Stimulated activated memory B cell treated with anti-CD40 and anti-IgM and Interleukin-4, amounts not matched to agents 10 μg/mL and 1 μg/mL and 100 μg/mL, for 72 hours (primary cell): ENCODE results near the gene ASAP3.
A peak's percentile ranks its signal among the peaks of the same experiment; 100 is the strongest.

Experiments used
- ATAC-seq: fragments of 150-1000 bp; cut with Tn5 transposase; 2 replicates; pipeline ENCODE4 v1.10.0; 2021
- H3K27ac Mint-ChIP-seq: one replicate; pipeline ENCODE4 v1.8.0; 2022; ENCODE audit warnings: mild to moderate bottlenecking, mixed read lengths
- H3K27me3 Mint-ChIP-seq: one replicate; pipeline ENCODE4 v1.8.0; 2022; ENCODE audit warnings: mixed read lengths
- H3K36me3 Mint-ChIP-seq: one replicate; pipeline ENCODE4 v1.8.0; 2022; ENCODE audit warnings: mixed read lengths
- H3K4me1 Mint-ChIP-seq: one replicate; pipeline ENCODE4 v1.8.0; 2022; ENCODE audit warnings: mixed read lengths
- H3K4me3 Mint-ChIP-seq: one replicate; pipeline ENCODE4 v1.8.0; 2022; ENCODE audit warnings: mild to moderate bottlenecking, moderate library complexity, mixed read lengths
- H3K9me3 Mint-ChIP-seq: one replicate; pipeline ENCODE4 v1.8.0; 2022; ENCODE audit warnings: mixed read lengths

The ASAP3 gene

GRCh38 chr1:23419180-23419579 lies 64.8 kb downstream of the ASAP3 start:
- no peak for ATAC-seq

DNA sequence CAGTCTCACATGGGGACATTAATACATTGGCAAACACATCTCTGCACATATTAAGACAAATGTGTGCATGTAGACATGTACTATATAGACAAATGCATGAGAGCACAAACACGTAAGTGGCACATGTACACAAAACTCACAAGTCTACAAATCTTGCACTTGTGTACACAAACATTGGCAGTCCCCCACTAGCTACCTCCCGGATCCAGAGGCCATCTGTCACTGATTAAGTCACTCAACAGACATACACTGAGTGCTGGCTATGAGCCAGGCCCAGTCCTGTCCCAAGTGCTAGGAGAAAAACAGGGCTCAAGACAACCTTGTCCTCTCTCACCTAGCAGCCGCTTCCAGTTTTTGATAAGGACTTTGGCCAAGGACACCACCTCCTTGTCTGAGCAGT lies 66.4 kb downstream of the ASAP3 start:
- peaks cover 8% of the 10 kb centered on the region for H3K27me3 Mint-ChIP-seq
- no peak overlapping the region for H3K4me3 Mint-ChIP-seq
- peaks cover 4% of the 10 kb centered on the region for H3K4me1 Mint-ChIP-seq
- H3K36me3 Mint-ChIP-seq = no peaks in the 10 kb centered on the region
- H3K9me3 Mint-ChIP-seq = no peaks in the 10 kb centered on the region
- ATAC-seq = no peak
- H3K27ac Mint-ChIP-seq = no peak overlapping the region

More at GRCh38 chr1:23419180-23419579, 64.8 kb downstream of the ASAP3 start:
- no peaks in the 10 kb centered on the region for H3K9me3 Mint-ChIP-seq
- H3K27ac Mint-ChIP-seq = no peak overlapping the region
- peaks cover 24% of the 10 kb centered on the region for H3K27me3 Mint-ChIP-seq
- H3K4me3 Mint-ChIP-seq = no peak overlapping the region
- H3K4me1 Mint-ChIP-seq = peaks cover 21% of the 10 kb centered on the region
- no peaks in the 10 kb centered on the region for H3K36me3 Mint-ChIP-seq

DNA sequence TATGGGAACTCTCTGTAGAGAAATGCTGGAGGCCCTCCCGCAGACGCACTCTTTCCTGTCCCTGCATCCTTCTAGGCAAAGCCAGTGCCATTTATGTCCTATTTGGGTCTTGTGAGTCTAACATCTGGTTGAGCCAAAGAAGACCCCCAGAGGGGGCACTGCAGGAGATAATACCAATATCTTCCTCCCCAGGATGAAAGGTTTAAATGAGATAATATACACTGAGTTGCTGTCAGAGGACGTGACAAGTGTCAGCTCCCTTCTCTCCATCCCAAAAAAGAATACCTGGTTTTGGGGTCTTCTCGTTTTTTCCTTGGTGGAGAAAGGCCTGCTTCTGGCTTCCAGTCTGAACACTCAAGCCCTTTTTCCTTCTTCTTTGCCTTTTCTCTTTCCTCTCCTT lies 67.0 kb downstream of the ASAP3 start:
- Mint-ChIP-seq H3K4me3 (no peak overlapping the region), H3K27ac (no peak overlapping the region), H3K4me1 (no peaks in the 10 kb centered on the region), H3K9me3 (no peaks in the 10 kb centered on the region), H3K27me3 (peaks cover 2% of the 10 kb centered on the region), H3K36me3 (no peaks in the 10 kb centered on the region)
- ATAC-seq = no peak

- Mint-ChIP-seq H3K9me3 (no peaks in the 10 kb centered on the region), H3K27ac (no peak overlapping the region), H3K36me3 (no peaks in the 10 kb centered on the region), H3K27me3 (no peaks in the 10 kb centered on the region), H3K4me1 (peaks cover 7% of the 10 kb centered on the region), H3K4me3 (no peak overlapping the region)
- ATAC-seq = no peak
Measured at GRCh38 chr1:23408797-23409290, 75.1 kb downstream of the ASAP3 start.

GRCh38 chr1:23407016-23407630 lies 76.9 kb downstream of the ASAP3 start:
- Mint-ChIP-seq H3K36me3 (no peaks in the 10 kb centered on the region), H3K27me3 (no peaks in the 10 kb centered on the region), H3K27ac (no peak overlapping the region), H3K4me1 (peaks cover 8% of the 10 kb centered on the region), H3K4me3 (no peak overlapping the region), H3K9me3 (no peaks in the 10 kb centered on the region)
- ATAC-seq = no peak

DNA sequence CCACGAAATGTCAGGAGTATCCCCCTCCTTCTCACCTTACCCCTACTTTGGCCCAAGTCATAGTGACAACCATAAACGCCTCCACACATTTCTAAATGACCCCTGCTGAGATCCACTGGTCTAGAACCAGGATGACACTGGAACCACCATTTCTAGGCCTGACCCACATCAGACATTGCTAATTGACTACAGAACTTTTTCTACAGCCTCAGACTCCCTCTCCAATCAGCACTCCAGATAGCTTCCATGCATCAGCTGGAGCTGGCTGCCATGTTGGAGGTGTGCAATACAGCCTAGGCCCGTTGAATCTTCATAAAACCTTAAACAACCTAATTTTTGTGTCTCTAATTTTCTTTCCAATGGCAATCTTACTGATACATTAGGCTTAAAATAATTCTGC lies 78.0 kb downstream of the ASAP3 start:
- Mint-ChIP-seq H3K36me3 (no peaks in the 10 kb centered on the region), H3K27ac (no peak overlapping the region), H3K4me1 (peaks cover 8% of the 10 kb centered on the region), H3K9me3 (no peaks in the 10 kb centered on the region), H3K4me3 (no peak overlapping the region), H3K27me3 (no peaks in the 10 kb centered on the region)
- ATAC-seq = no peak

GRCh38 chr1:23403735-23404486 lies 80.1 kb downstream of the ASAP3 start:
- Mint-ChIP-seq H3K4me1 (peaks cover 8% of the 10 kb centered on the region), H3K4me3 (no peak overlapping the region), H3K36me3 (no peaks in the 10 kb centered on the region), H3K27me3 (no peaks in the 10 kb centered on the region), H3K27ac (no peak overlapping the region), H3K9me3 (no peaks in the 10 kb centered on the region)
- peak; percentile 83 for ATAC-seq

DNA sequence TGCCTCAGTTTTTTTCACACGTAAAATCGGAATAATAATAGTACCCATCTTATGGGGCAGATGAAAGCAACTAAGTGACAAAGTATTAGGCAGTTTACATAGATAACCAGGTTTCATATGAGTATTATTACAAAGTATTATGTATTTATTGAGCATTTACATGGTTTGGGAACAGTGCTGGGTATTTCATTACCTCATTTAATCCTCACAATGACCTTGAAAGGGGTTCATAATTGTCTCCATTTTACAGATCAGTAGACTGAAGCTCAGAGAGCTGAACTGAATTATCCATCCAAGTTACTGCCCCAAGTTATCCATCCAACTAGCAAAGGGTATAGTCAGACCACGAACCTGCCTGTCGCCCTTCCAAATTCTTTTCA lies 80.6 kb downstream of the ASAP3 start:
- H3K4me1 Mint-ChIP-seq = peaks cover 8% of the 10 kb centered on the region
- no peak overlapping the region for H3K4me3 Mint-ChIP-seq
- H3K27me3 Mint-ChIP-seq = no peaks in the 10 kb centered on the region
- no peaks in the 10 kb centered on the region for H3K36me3 Mint-ChIP-seq
- H3K9me3 Mint-ChIP-seq = no peaks in the 10 kb centered on the region
- no peak overlapping the region for H3K27ac Mint-ChIP-seq
- ATAC-seq = no peak

DNA sequence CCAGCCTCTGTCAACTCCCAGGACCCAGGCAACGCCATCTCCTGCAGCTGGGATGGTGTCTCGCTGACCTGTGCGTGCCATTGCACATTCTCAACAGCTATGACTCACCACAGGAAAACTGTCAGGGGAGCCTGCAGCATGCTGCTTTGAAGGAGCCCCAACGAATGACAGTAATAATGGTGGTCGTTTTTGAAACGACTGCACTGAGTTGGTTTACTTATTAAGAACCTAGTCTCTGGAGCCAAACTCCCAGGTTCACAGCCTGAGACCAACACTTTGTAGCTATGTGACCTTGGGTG lies 81.0 kb downstream of the ASAP3 start:
- Mint-ChIP-seq H3K27me3 (no peaks in the 10 kb centered on the region), H3K4me3 (no peak overlapping the region)

DNA sequence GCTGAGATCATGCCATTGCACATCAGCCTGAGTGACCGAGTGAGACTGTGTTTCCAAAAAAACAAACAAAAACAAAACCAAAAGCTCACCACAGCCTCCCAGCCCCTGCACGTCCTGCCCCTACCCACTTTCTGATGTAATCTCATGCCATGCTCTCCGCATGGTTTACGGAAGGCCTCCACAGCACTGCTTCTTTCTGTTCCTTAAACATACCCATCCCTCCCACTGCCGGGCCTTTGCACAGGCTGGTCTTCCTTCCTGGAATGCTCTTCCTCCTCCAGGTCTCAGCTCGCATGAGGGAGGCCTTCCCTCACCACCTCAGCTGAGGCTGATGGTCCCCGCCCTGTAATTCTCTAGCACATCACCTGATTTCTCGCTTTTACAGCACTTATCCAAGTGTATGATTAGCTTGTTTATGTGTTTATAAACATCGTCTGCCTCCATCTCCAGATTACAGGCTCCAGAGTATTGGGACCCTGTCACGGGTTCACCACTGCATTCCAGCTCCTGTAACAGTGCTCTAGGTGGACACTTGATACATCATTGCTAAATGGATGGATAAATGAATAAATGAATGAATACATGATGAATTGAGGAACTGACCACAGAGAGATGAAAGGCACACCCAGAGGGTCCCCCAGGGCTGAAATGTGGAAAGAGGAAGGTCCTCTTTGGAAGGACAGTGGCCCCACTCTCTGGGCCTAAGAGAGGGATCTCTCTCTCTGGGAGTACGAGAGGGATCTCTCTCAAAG lies 81.5 kb downstream of the ASAP3 start:
- Mint-ChIP-seq H3K9me3 (no peaks in the 10 kb centered on the region), H3K27me3 (no peaks in the 10 kb centered on the region), H3K27ac (no peak overlapping the region), H3K4me1 (peaks cover 8% of the 10 kb centered on the region), H3K4me3 (no peak overlapping the region), H3K36me3 (no peaks in the 10 kb centered on the region)
- no peak for ATAC-seq

More for the DNA sequence above, 81.0 kb downstream of the ASAP3 start:
- Mint-ChIP-seq H3K4me1 (peaks cover 8% of the 10 kb centered on the region), H3K27ac (no peak overlapping the region), H3K36me3 (no peaks in the 10 kb centered on the region), H3K9me3 (no peaks in the 10 kb centered on the region)
- no peak for ATAC-seq

DNA sequence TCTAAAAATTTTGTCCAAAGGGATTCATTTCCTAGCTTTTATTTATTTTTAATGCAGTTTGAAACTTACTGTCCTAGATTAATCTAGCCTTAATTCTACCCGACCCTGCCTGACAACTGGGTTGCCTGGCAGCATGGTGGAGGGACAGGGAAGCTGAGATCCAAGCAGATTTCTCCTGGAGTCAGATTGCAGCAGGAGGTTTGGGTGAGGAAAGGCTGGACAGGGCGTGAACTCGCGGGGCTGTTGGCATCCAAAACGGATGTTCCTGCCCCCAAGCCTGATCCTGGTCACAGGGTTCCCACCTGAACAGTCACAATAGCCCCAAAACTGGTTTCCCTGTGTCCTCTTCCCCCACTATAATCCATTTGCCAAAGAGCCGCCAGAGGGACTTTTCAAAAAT lies 82.7 kb downstream of the ASAP3 start:
- no peaks in the 10 kb centered on the region for H3K27me3 Mint-ChIP-seq

DNA sequence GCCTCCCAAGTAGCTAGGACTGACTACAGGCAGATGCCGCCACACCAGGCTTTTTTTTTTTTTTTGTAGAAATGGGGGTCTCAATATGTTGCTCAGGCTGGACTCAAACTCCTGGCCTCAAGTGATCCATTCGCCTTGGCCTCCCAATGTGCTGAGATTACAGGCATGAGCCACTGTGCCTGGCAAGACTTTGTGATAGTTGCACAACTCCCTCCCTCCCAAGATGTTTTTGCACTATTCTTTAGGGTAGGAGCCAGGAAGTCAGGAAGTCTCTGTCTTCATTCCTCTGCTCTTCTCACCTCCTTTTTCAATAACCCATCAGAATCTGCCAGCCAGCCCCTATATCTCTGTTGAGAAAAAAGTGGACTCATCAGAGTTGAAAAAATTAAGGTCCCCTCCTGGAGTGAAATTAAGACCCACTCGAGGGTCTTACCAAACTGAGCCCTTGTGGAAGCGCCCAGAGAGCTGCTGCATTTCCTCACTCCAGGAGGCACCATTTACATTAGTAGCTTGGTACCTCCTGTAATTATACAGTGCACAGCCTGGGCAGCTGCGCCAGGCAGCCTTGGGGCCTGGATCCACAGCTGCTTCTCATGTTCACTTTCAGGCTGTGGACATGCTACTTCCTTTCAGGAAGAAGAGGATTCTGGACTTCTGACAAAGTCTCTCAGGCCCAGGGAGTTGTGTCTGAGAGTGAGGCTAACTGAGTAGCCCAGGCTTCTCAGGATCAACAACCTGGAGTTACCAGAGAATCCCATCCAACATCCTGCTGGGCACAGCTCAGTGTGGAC lies 83.5 kb downstream of the ASAP3 start:
- Mint-ChIP-seq H3K9me3 (no peaks in the 10 kb centered on the region), H3K36me3 (no peaks in the 10 kb centered on the region), H3K4me1 (peaks cover 8% of the 10 kb centered on the region), H3K4me3 (no peak overlapping the region), H3K27me3 (no peaks in the 10 kb centered on the region), H3K27ac (no peak overlapping the region)
- ATAC-seq = no peak

More for the DNA sequence above, 82.7 kb downstream of the ASAP3 start:
- ATAC-seq = no peak
- no peaks in the 10 kb centered on the region for H3K36me3 Mint-ChIP-seq
- no peak overlapping the region for H3K4me3 Mint-ChIP-seq
- H3K9me3 Mint-ChIP-seq = no peaks in the 10 kb centered on the region
- no peak overlapping the region for H3K27ac Mint-ChIP-seq
- peaks cover 8% of the 10 kb centered on the region for H3K4me1 Mint-ChIP-seq

DNA sequence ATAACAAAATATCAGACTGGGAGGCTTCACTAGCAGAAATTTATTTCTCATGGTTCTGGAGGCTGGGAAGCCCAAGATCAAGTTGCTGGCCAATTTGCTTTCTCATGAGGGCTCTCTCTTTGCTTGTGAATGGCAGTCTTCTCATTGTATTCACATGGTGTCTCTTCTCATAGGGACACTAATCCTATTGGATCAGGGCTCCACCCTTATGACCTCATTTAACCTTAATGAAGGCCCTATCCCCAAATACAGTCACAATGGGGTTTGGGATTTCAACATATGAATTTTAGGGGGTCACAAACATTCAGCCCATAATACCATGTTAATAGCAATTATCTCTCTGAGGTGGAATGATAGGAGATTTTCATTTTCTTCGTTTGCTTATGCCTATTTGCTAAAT lies 84.8 kb downstream of the ASAP3 start:
- Mint-ChIP-seq H3K27me3 (no peaks in the 10 kb centered on the region), H3K27ac (no peak overlapping the region), H3K36me3 (no peaks in the 10 kb centered on the region), H3K4me3 (no peak overlapping the region), H3K4me1 (peaks cover 5% of the 10 kb centered on the region), H3K9me3 (no peaks in the 10 kb centered on the region)
- no peak for ATAC-seq

GRCh38 chr1:23397908-23398307 lies 86.1 kb downstream of the ASAP3 start:
- Mint-ChIP-seq H3K27ac (no peak overlapping the region), H3K36me3 (no peaks in the 10 kb centered on the region), H3K4me1 (no peaks in the 10 kb centered on the region), H3K4me3 (no peak overlapping the region), H3K27me3 (no peaks in the 10 kb centered on the region), H3K9me3 (no peaks in the 10 kb centered on the region)
- ATAC-seq = no peak

GRCh38 chr1:23396380-23396779 lies 87.6 kb downstream of the ASAP3 start:
- ATAC-seq = no peak
- H3K36me3 Mint-ChIP-seq = no peaks in the 10 kb centered on the region
- no peak overlapping the region for H3K27ac Mint-ChIP-seq
- H3K4me1 Mint-ChIP-seq = no peaks in the 10 kb centered on the region
- no peaks in the 10 kb centered on the region for H3K27me3 Mint-ChIP-seq
- H3K4me3 Mint-ChIP-seq = no peak overlapping the region
- H3K9me3 Mint-ChIP-seq = no peaks in the 10 kb centered on the region
